Measurements from ENCODE around the gene CD101.
"Not testable (repeated sequence)": the region's sequence is repeated elsewhere in the genome, so short reads cannot be mapped to it uniquely, and the experiment has no call there.

CD101 gene

GRCh38 chr1:117001254-117001927 lies at the start of gene CD101:
CD101 (plus strand) TSS chr1:117001760; CDS start chr1:117001818, 58 bp downstream.
- no peak for DNase-seq

- DNase-seq = no peak
These were observed 48.8 kb upstream of the CD101 start for GRCh38 chr1:116952738-116953275.

GRCh38 chr1:116954440-116954839 lies 47.1 kb upstream of the CD101 start:
- no peak for DNase-seq

GRCh38 chr1:116956378-116956777 lies 45.2 kb upstream of the CD101 start:
- DNase-seq = peak; percentile 29

- DNase-seq = no peak
These were observed 43.9 kb upstream of the CD101 start for GRCh38 chr1:116957646-116958045.

GRCh38 chr1:116958110-116958509 lies 43.5 kb upstream of the CD101 start:
- no peak for DNase-seq

GRCh38 chr1:116958977-116959376 lies 42.6 kb upstream of the CD101 start:
- no peak for DNase-seq

- no peak for DNase-seq
These were observed 40.0 kb upstream of the CD101 start for GRCh38 chr1:116961606-116962005.

GRCh38 chr1:116962987-116963639 lies 38.4 kb upstream of the CD101 start:
- no peak for DNase-seq

- DNase-seq = no peak
These were observed 34.8 kb upstream of the CD101 start for GRCh38 chr1:116966791-116967190.

- DNase-seq = no peak
These were observed 32.8 kb upstream of the CD101 start for GRCh38 chr1:116968724-116969123.

- DNase-seq = no peak
These were observed 30.2 kb upstream of the CD101 start for GRCh38 chr1:116971258-116971860.

- no peak for DNase-seq
These were observed 29.4 kb upstream of the CD101 start for GRCh38 chr1:116971965-116972673.

GRCh38 chr1:116972674-116973030 lies 28.9 kb upstream of the CD101 start:
- no peak for DNase-seq

- DNase-seq = not testable (repeated sequence)
These were observed 21.3 kb upstream of the CD101 start for GRCh38 chr1:116980309-116980708.

- DNase-seq = no peak
These were observed 20.0 kb upstream of the CD101 start for GRCh38 chr1:116981521-116982037.

GRCh38 chr1:116982319-116983004 lies 19.1 kb upstream of the CD101 start:
- DNase-seq = no peak

GRCh38 chr1:116983112-116983511 lies 18.4 kb upstream of the CD101 start:
- no peak for DNase-seq

- no peak for DNase-seq
These were observed 17.9 kb upstream of the CD101 start for GRCh38 chr1:116983678-116984077.

- no peak for DNase-seq
These were observed 17.0 kb upstream of the CD101 start for GRCh38 chr1:116984406-116985160.

GRCh38 chr1:116986421-116987255 lies 14.9 kb upstream of the CD101 start:
- DNase-seq = no peak
